Panc1 (cell line): Measurements from ENCODE around the gene TRAPPC14. TPM values are rescaled to one million over a fixed set of nuclear protein-coding genes. Genes with fewer than 3 reads are reported as not detected.

ENCODE experiments used
- ATAC-seq: fragments of 200-7000 bp; cut with Tn5 transposase; 2 replicates; pipeline ENCODE4 v1.9.1; 2020; ENCODE audit warnings: mild to moderate bottlenecking, moderate library complexity
- BruUV-seq: library from RNA; stranded (reverse); fragments of 400-500 nt; replicated peaks from 2 replicates; lab custom pipeline; 2021; lab: Mats Ljungman, UMichigan
- CTCF ChIA-PET: fragments of 300-600 bp; sonication (Branson Sonifier 250); formaldehyde crosslinking; loops from one replicate; lab custom pipeline; 2022; ENCODE audit warnings: antibody characterized with exemption; lab: Charles Lee
- POLR2A ChIA-PET: fragments of 300-600 bp; sonication (Branson Sonifier 250); formaldehyde crosslinking; loops from one replicate; lab custom pipeline; 2022; ENCODE audit warnings: antibody characterized with exemption; lab: Charles Lee
- DNase-seq: peaks from one replicate; pipeline ENCODE4 v3.0.0-alpha.2; 2010; ENCODE audit warnings: low read depth, low spot score
- H3K27ac ChIP-seq: 2 replicates; pipeline ENCODE4 v1.5.1; 2011; ENCODE audit warnings: mild to moderate bottlenecking, low read length, inconsistent platforms
- H3K27me3 ChIP-seq: fragments of 200-500 bp; sonication (Bioruptor generic); 2 replicates; pipeline ENCODE4 v1.6.0; 2014; ENCODE audit warnings: low read length, inconsistent platforms; ENCODE audit not compliant: control insufficient read depth, insufficient read depth
- H3K36me3 ChIP-seq: fragments of 200-500 bp; sonication (Bioruptor generic); 2 replicates; pipeline ENCODE4 v1.5.1; 2014; ENCODE audit warnings: inconsistent platforms, mild to moderate bottlenecking, low read length, moderate library complexity; ENCODE audit not compliant: control insufficient read depth, insufficient read depth
- H3K4me1 ChIP-seq: 2 replicates; pipeline ENCODE4 v1.5.1; 2011; ENCODE audit warnings: inconsistent platforms, mild to moderate bottlenecking, low read length, moderate library complexity; ENCODE audit not compliant: control insufficient read depth, insufficient read depth
- H3K4me3 ChIP-seq, 2 experiments: 2 replicates each; pipeline ENCODE4 v1.5.1; 2011 to 2012; ENCODE audit warnings: low read depth in 2 of 2, low read length in 2 of 2, mild to moderate bottlenecking in 2 of 2, inconsistent platforms in 1 of 2, moderate library complexity in 1 of 2
- H3K9me3 ChIP-seq: fragments of 200-500 bp; sonication (Bioruptor generic); 2 replicates; pipeline ENCODE4 v1.5.1; 2014; ENCODE audit warnings: low read depth, mild to moderate bottlenecking, inconsistent platforms, low read length, moderate library complexity; ENCODE audit not compliant: control insufficient read depth, insufficient read depth
- CTCF ChIP-seq: fragments of 450-650 bp; IDR thresholded peaks from 2 replicates; pipeline ENCODE4 v1.5.1; 2017; ENCODE audit warnings: mild to moderate bottlenecking
- POLR2AphosphoS5 ChIP-seq: IDR thresholded peaks from 2 replicates; pipeline ENCODE4 v1.6.1; 2012; ENCODE audit warnings: mild to moderate bottlenecking, low read depth, low read length, moderate library complexity
- REST ChIP-seq, 2 experiments: IDR thresholded peaks; 2 replicates each; pipeline ENCODE4 v1.6.1; 2011 to 2012; ENCODE audit warnings: low read depth in 2 of 2, control low read depth in 1 of 2, low read length in 1 of 2, mild to moderate bottlenecking in 1 of 2, moderate library complexity in 1 of 2; ENCODE audit not compliant: insufficient read depth in 1 of 2
- SIN3A ChIP-seq: IDR thresholded peaks from 2 replicates; pipeline ENCODE4 v1.6.1; 2012; ENCODE audit warnings: low read depth, mild to moderate bottlenecking, low read length, moderate library complexity, borderline replicate concordance; ENCODE audit not compliant: insufficient read depth
- TCF7L2 ChIP-seq: IDR thresholded peaks from 2 replicates; pipeline ENCODE4 v1.6.1; 2011; ENCODE audit warnings: mild to moderate bottlenecking, low read depth, low read length, inconsistent platforms
- in situ Hi-C: cut with HindIII; loops from 2 replicates; pipeline ENCODE4 v1.10.0; 2016; ENCODE audit warnings: low sequenced_read_pairs, low pct_unique_long_range_greater_than_20kb
- intact Hi-C: fragments of 100-400 bp; cut with micrococcal nuclease; formaldehyde crosslinking; loops from one replicate; pipeline ENCODE4 v1.10.0; 2022; ENCODE audit not compliant: unreplicated experiment
- total RNA-seq: library from RNA; stranded (reverse); gene quantifications from one replicate; pipeline ENCODE4 v1.2.1, GENCODE V29; 2021; ENCODE audit not compliant: unreplicated experiment

The TRAPPC14 gene
- total RNA-seq, 1 experiment from 2014 or later = 33.2 TPM

GRCh38 chr7:100191775-100192174 is 33.3 kb upstream of the TRAPPC14 start:
- ATAC-seq = no peak
- POLR2A ChIA-PET = no interaction called here

GRCh38 chr7:100190048-100190711 is 31.7 kb upstream of the TRAPPC14 start:
- no peak for TF ChIP-seq REST (IDR thresholded peaks at IDR 0.05; ENCODE audit: insufficient read depth in 1 of 2, low read depth in 2 of 2, low read length in 1 of 2)
- peak; percentile 44; the same call in 1 of the 2 replicates for TF ChIP-seq CTCF
- TF ChIP-seq SIN3A = no peak
- no peak for TF ChIP-seq POLR2AphosphoS5
- no peak for TF ChIP-seq TCF7L2
- no peak overlapping the region for H3K4me3 ChIP-seq
- no TSS peak for BruUV-seq
- H3K36me3 ChIP-seq = no peaks in the 10 kb centered on the region
- CTCF ChIA-PET = interaction anchor here (0.6 kb wide), 2 partner anchors 71 to 234 kb away, joined by 3 to 5 read pairs; no protein-coding TSS in a partner anchor
- in situ Hi-C loops = no loop called here
- no peaks in the 10 kb centered on the region for H3K9me3 ChIP-seq
- intact Hi-C loops = no loop called here
- peak overlapping the region; percentile 45; the same call in 1 of the 2 replicates for H3K27ac ChIP-seq
- POLR2A ChIA-PET = no interaction called here
- H3K27me3 ChIP-seq = no peaks in the 10 kb centered on the region
- DNase-seq (no peak), ATAC-seq (peak; percentile 58)
- no peaks in the 10 kb centered on the region for H3K4me1 ChIP-seq

More at GRCh38 chr7:100191775-100192174, 33.3 kb upstream of the TRAPPC14 start:
- TF ChIP-seq SIN3A (no peak), POLR2AphosphoS5 (no peak), TCF7L2 (no peak), CTCF (no peak)
- no TSS peak for BruUV-seq
- no peaks in the 10 kb centered on the region for H3K4me1 ChIP-seq
- no peak for DNase-seq
- no peak overlapping the region for H3K4me3 ChIP-seq
- no peaks in the 10 kb centered on the region for H3K27me3 ChIP-seq
- H3K27ac ChIP-seq = no peak overlapping the region
- H3K36me3 ChIP-seq = no peaks in the 10 kb centered on the region
- in situ Hi-C loops (no loop called here), intact Hi-C loops (no loop called here)
- no peaks in the 10 kb centered on the region for H3K9me3 ChIP-seq
- CTCF ChIA-PET = no interaction called here
